GM12865 (cell line): ENCODE results near the gene MRC2.
"Not testable (repeated sequence)": the region's sequence is repeated elsewhere in the genome, so short reads cannot be mapped to it uniquely, and the experiment has no call there.

ENCODE experiments used
- DNase-seq: peaks from one replicate; pipeline ENCODE4 v3.0.0; 2010; ENCODE audit warnings: low read depth
- H3K4me3 ChIP-seq: 2 replicates; pipeline ENCODE4 v1.5.1; 2011; ENCODE audit warnings: mild to moderate bottlenecking, low read depth, low read length, control low read depth
- CTCF ChIP-seq: IDR thresholded peaks from 2 replicates; pipeline ENCODE4 v1.5.1; 2011; ENCODE audit warnings: low read length, control low read depth, low read depth, inconsistent platforms; ENCODE audit not compliant: insufficient read depth; ENCODE audit errors: missing control alignments

Gene MRC2

DNA sequence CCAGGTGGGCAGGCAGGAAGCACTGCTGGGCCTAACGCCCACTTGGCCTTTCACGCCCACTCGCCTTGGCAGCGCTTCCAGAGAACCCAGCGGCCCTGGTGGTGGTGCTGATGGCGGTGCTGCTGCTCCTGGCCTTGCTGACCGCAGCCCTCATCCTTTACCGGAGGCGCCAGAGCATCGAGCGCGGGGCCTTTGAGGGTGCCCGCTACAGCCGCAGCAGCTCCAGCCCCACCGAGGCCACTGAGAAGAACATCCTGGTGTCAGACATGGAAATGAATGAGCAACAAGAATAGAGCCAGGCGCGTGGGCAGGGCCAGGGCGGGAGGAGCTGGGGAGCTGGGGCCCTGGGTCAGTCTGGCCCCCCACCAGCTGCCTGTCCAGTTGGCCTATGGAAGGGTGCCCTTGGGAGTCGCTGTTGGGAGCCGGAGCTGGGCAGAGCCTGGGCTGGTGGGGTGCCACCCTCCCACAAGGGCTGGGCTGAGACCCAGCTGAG, 64.7 kb downstream of the MRC2 start:
- TF ChIP-seq CTCF = no peak
- DNase-seq = no peak
- no peak overlapping the region for H3K4me3 ChIP-seq

GRCh38 chr17:62692721-62693431, 65.4 kb downstream of the MRC2 start:
- H3K4me3 ChIP-seq = no peak overlapping the region
- peak; percentile 18 for DNase-seq
- peak; percentile 23 for TF ChIP-seq CTCF

DNA sequence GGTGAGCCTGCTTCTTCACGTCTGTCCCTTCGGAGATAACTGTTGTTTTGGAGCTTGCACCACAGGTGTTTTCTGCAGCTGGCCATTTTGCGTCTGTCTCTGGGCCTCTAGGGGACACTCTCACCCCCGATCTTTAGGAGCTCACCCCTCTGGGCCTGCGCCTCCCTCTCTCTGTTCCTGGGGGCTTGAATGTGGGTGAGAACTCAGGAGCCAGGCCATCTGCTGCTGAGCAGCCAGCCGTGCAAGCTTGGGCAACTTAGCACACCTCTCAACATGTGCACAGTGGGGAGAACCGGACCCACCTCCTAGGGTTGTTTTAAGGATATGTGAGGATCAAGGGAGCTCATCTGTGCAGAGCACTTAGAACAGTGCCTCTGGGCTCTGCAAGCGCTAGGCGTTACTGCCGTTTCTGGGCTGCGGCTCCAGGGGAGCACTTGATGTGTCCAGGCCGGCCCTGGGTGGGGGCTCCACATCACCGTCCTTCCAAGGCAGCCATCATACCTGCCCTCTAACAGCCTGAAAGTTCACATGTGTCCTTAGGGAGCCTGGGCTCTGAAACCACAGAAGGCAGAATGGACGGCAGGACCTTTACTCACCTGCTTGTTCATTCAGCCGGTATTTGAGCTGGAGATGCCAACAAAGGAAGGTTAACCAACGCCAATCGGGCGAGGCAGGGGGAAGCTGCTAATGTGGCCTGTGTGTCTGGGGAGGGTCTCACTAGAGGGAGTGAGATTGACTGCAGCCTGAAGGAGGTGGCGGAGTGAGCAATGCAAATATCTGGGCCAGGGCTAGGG, 66.3 kb downstream of the MRC2 start:
- TF ChIP-seq CTCF = no peak
- H3K4me3 ChIP-seq = no peak overlapping the region
- DNase-seq = no peak

- H3K4me3 ChIP-seq, DNase-seq: not testable (repeated sequence)
Measured at GRCh38 chr17:62695093-62695738, 67.7 kb downstream of the MRC2 start.

GRCh38 chr17:62696256-62696655, 68.8 kb downstream of the MRC2 start:
- H3K4me3 ChIP-seq = no peak overlapping the region
- DNase-seq = no peak
- TF ChIP-seq CTCF = no peak

GRCh38 chr17:62696726-62697490, 69.4 kb downstream of the MRC2 start:
- no peak for TF ChIP-seq CTCF
- DNase-seq = no peak
- no peak overlapping the region for H3K4me3 ChIP-seq

DNA sequence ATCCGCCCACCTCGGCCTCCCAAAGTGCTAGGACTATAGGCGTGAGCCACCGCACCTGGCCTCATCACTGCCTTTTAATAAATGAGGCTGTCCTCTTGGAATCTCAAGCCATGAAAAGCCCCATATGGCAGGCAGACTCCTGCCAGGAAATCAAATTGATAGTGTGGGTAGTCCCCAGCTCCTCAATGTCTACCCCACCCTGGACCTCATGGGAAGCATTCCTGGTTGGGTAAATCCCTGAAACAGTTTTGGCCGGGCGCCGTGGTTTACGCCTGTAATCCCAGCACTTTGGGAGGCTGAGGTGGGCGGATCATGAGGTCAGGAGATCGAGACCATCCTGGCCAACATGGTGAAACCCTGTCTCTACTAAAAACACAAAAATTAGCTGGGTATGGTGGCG, 71.0 kb downstream of the MRC2 start:
- not testable (repeated sequence) for H3K4me3 ChIP-seq, DNase-seq
